HG03097 (cell line): Measurements from ENCODE around the gene ACOT7.
"Not testable (repeated sequence)": the region's sequence is repeated elsewhere in the genome, so short reads cannot be mapped to it uniquely, and the experiment has no call there.

ENCODE experiments used
- ATAC-seq: cut with Tn5 transposase; IDR thresholded peaks from one replicate; pipeline ENCODE4 v1.9.1; 2021; ENCODE audit not compliant: unreplicated experiment, low FRiP score

Gene ACOT7, protein sequence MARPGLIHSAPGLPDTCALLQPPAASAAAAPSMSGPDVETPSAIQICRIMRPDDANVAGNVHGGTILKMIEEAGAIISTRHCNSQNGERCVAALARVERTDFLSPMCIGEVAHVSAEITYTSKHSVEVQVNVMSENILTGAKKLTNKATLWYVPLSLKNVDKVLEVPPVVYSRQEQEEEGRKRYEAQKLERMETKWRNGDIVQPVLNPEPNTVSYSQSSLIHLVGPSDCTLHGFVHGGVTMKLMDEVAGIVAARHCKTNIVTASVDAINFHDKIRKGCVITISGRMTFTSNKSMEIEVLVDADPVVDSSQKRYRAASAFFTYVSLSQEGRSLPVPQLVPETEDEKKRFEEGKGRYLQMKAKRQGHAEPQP

DNA sequence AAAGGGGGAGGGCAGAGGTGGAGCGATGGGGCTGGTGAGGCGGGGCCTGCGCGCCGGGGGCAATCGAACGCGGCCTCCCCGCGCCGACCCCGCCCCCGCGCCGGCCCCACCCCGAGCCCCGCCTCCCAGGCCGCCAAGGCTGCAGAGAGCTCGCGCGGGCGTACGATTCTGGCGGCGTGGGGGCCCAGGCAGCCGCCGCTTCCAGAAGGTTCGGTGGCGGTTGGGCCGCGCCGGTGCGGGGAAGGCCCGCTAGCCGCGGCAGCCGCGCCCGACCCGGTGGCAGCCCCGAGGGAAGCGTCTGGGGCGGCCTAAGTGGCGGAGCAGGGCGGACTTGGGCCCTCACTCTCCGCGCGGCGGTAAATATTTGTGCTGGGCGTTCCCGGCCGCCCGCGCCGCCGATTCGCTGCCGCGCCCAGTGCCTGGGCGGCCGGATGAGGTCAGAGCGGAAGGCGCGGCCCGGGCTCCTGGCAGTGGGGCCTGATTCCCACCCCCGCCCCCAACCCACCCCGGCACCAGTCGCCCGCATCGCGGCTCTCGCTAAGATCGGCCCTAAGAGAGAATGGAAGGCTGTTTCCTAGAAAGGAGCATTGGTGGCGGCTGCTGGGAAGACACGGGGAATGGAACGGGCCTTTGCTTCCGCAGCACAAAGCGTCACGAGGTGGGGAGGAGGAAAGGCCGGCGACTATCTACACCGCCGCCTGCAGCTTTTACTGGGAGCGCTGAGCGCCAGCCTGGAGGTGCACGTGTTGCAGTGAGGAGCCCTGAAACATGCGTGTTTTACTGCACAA, at the start of gene ACOT7:
ACOT7 (minus strand) TSS at position 368 of the 788 bp plus-strand sequence. CDS start 368 bp downstream, outside the sequence.
- ATAC-seq: peak; percentile 76

DNA sequence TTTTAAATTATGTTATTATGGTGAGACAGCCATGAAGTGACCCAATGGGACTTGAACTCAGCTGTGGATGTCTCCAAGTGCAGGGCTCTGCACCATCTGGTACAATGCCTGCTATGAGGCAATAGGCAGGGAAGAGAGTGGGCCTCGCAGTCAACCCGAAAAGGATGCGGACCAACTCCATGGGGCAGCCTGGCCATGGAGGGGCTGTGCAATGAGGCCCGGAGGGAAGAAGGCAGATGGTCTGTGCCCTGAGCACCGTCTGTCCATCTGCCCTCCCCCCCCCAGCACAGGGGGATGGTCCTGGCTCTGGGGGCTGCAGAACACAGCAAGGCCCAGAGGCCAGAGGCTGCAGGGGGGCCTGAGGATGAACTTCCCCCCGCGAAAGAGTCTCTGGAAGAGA, 48.0 kb upstream of the ACOT7 start:
- ATAC-seq: no peak

DNA sequence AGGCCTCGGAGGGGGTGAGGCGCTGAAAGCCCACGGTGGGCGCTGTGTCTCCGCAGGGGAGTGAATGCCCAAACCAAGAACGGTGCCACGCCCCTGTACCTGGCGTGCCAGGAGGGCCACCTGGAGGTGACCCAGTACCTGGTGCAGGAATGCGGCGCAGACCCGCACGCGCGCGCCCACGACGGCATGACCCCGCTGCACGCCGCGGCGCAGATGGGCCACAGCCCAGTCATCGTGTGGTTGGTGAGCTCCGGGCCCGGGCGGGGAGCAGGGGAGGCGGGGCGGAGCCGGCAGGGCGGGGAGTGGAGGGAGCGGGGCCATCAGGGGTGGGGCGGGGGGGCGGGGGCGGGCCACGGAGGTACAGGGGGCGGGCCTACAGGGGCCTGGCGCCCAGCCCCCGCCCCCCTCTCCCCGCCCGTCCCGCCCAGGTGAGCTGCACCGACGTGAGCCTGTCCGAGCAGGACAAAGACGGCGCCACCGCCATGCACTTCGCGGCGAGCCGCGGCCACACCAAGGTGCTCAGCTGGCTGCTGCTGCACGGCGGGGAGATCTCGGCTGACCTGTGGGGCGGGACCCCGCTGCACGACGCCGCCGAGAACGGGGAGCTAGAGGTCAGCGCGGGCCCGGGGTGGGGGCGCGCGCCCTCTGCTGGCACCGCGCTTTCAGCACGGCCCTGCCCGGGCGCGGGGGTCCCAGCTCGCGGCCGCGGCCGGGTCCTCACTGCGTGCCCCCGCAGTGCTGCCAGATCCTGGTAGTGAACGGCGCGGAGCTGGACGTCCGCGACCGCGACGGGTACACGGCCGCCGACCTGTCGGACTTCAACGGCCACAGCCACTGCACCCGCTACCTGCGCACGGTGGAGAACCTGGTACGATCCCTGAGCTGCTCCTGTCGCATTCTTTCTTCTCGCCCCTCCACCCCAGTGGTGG, 46.9 kb upstream of the ACOT7 start:
- ATAC-seq: no peak

DNA sequence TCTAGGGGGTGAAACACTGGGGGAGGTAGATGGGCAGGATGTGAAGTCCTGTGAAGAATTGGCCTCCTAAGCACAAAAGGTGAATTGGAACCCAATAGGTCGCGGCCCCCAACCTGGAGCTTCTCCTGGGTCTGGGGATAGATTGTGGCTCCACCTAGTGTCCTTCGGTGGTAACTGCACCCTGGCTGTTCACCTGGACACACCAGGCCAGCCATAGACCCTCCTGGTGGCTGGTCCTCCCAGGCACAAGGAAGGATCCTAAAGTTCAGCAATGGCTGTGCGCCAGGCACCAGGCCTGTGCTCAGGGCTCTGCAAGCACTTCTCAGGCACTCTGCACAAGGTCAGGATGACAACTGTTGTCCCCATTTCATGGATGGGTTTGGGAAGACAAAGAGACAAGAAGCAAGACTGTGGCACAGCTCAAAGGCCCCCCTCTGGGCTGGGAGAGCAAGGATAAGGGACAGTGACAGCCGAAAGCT, 44.5 kb upstream of the ACOT7 start:
- ATAC-seq: no peak

DNA sequence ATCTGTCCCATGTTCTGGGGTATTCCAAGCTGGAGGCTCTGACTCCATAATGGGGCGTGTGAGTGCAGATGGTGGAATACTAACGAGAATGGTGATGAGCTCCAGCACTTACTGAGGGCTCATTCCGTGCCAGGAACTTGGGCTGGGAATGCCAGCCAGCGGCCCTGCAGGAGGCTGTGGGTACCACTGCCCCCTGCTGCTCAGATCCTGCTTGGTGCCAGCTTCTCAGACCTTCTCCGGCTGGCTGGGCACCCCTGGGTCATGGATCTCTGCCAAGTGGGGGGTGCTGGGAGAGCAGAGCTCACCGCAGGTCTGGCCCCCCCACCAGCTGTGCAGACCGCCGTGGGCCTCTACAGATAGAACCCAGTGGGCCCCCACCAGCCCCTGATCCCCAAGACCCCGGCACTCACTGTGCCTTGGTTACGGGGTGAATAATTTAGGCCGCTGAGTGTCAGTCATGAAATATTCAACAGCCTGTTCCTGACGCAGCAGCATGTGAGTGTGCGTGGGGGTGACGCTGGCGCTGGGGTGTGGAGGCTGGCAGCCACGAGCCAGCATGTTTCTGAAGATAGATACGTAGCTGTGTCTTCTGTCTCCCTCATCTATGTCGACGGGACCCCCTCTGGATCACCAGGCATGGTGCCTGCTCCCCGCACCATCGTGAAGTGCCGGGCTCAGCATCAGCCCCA, 43.6 kb upstream of the ACOT7 start:
- not testable (repeated sequence) for ATAC-seq

DNA sequence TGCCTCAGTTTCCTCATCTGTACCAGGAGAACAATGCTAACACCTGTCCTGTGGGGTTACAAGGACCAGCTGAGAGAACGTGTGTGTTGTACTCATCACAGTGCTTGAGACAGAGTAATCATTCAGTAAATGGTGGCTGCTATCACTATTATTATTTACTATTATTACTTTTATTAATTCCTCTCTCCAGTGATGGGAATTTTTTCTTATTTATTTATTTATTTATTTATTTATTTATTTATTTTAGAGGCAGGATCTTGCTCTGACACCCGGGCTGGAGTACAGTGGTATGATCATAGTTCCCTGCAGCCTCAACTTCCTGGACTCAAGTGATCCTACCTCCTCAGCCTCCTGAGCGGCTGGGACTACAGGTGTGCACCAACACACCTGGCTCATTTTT, 42.7 kb upstream of the ACOT7 start:
- ATAC-seq: not testable (repeated sequence)

DNA sequence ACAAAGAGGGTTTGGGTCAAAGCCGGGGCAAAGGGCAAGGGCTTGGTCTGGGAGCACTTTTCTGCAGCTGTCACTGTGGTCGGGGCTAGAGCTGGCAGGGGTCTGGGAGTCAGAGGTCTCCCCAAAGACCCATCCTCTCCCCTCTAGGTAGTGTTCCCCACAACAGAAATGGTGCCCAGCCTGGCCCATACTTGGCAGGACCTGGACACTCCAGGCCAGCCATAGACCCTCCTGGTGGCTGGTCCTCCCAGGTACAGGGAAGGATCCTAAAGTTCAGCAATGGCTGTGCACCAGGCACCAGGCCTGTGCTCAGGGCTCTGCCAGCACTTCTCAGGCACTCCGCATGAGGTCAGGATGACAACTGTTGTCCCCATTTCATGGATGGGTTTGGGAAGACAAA, 42.0 kb upstream of the ACOT7 start:
- ATAC-seq: no peak

DNA sequence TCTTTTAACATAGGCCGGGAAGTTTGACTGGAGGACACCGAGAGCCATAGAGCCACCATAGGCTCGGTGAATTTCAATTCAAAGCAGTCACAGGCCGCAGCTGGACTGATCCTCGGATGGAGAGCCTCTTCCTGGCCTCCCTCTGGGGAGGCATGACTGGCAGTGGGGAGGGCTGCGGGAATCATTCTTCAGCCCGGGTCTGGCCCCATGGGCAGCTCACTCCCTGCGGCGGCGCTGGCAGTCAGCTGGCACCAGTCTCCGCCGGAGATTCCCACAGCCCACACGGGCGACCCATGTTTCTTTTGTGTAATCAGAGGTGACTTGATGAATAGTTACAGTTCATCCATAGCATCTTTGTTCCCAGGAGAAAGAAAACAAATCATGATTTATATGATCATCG, 41.6 kb upstream of the ACOT7 start:
- ATAC-seq: no peak

DNA sequence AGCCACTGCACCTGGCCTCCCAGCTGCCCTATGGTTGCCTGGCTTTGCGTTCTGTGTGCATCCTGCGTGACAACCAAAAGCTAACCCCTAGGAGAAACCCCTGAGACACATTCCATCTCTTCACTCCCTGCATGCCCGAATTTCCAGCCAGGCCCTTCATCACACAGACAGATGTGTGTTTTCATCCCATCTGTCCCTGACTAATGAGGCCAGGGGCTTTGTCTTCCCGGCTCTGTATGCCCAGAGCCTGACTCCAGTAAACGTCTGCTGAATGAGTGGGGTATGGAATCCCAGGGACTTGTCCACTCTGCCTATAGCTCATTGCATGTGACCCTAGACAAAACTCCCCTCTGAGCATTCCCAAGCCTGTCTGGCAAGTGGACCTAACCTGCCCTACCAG, 40.6 kb upstream of the ACOT7 start:
- no peak for ATAC-seq

DNA sequence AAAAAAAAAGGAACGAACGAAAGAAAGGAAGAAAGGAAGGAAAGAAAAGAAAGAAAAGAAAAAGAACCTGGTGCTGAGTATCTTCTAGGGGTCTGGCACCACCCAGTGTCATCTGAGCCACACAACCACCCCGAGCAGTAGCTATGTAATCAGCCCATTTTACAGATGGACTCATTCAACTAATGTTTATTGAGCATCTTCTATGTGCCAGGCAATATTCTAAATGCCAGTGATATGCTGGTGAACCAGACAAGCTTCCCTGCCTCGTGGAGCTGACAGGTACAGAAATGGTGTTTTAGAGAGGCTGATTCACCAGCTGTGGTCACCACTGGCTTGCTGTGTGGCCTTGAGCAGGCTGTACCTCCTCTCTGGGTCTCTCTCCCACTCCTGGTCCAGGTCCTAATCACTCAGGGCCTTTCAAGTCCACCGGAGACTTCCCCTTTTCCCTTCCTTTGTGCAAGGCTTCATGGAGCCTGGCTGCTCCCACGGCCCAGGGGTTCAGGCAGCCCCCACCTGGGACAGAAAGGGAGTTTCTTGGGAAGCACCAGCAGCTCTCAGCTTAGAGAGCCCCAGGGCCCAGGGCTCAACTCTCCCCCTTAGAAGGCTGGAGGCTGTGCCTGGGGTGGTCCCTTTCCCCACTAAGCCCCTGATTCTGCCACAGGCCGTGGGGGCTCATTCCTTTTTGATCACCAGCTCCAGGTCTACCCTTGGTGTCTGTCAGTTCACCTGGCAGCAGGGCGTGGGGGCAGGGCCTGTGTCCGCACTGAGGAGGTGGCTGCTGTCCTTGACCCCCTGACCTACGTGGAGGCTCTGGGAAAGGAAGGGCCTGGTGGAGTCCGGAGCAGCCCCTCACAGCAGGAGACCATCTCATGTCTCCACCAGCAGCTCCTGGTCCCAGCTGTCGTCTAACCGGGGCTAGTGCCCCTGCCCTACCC, 38.3 kb upstream of the ACOT7 start:
- not testable (repeated sequence) for ATAC-seq

DNA sequence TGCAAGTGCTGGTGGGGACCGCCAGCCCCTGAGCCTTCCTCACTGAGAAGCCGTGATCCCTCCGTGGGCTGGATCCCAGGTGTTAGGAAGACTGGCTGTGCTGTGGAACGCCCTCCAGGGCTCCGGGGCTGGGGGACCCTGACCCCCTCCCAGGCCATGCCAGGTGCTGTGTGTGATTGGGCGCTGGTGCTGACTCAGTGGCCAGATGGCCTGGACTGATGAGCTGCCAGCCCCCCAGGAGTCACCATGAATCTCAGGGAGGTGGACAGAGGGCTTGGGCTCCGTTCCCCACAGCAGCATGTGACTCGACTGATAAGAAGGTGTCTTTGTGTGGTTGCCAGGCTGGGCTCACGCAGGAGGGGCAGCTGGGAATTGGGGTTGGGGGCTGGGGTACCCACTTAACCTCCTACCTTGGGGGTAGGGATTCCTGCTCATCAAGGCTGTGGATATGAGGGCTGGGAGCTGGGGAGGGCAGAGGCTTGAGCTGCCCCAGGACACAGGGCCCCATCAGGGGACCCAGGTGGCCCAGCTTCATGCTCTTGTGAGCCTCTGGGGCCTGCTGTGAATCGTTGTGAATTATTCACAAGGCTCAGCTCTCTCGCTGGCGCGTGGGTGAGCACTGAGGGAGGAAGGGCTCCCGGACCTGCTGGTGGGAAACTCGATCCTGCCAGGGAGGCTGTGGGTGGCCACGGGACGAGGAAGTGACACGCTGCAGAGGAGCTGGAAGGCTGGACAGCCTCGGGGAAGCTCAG, 36.3 kb upstream of the ACOT7 start:
- not testable (repeated sequence) for ATAC-seq

DNA sequence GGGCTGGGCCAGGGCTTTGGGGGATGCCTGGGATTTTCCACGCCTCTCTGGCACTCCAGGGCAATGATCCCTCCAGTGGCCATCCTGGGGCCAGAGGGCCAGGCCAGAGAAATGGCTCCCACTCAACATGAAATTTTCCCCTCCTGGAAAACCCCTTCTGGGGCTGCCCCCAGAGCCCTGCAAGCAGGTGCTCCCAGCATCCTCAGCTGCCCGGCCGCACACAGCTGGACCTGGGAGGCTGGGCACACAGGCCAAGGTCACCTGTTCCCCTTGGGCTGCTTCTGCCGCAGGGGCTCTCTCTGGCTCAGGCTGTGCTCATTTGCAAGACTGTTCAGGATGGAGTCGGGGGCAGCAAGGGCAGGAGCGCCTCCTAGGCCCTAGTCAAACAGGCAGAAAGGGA, 34.9 kb upstream of the ACOT7 start:
- ATAC-seq: not testable (repeated sequence)

DNA sequence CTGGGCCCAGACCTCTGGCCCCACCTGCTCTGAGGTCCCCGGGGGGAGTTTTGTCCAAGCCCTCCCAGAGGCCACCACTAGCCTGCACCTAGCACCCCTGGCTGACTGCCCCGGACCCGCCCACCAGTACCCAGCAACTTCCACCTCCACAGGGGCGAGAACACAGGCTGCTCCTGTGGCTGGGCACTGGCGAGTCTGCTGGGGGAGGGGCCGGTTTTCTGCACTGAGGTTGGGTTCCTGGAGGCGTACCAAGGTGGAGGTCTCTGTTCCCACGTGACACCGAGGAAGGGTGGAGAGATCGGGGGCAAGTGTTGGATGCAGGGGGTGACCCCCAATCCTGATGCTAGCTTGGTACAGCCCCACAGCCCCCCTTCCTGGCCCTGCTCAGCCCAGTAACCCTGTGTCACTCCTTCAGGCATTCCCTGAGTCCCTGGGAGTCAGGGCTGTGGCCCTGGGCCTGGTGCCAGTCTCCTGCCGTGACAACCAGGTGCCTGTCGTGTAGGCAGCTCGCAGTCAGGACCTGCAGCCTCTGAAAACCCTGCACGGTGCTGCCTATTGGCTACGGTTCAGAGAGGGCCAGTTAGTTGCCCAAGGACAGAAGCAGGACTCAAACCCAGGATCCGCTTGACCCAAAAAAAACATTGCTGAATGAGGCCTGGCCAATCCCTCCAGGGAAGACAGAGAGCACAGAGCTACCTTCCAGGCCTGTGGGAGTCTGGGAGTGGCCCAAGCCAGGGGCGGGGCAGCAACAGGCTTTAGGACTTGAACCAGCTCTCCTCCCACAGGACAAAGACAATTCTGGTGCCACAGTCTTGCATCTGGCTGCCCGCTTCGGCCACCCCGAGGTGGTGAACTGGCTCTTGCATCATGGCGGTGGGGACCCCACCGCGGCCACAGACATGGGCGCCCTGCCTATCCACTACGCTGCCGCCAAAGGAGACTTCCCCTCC, 34.1 kb upstream of the ACOT7 start:
- ATAC-seq: no peak

DNA sequence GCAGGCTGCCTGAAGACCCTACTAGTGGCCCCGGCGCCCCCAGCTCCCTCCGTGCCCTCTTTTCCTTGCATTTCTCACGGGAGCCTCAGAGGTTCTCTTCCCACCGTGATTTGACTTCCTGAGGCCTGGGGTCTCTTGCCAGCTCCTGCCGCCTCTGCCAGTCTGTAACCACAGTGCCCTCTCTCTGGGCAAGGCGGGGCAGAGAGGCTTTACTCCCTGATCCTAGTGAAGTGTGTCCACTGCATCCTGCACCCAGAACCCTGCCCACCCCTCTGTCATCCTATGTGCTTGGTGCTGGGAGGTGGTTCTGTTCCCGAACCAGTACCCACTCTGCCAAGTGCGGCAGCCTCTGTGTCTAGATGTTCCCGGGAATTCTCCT, 33.4 kb upstream of the ACOT7 start:
- no peak for ATAC-seq

DNA sequence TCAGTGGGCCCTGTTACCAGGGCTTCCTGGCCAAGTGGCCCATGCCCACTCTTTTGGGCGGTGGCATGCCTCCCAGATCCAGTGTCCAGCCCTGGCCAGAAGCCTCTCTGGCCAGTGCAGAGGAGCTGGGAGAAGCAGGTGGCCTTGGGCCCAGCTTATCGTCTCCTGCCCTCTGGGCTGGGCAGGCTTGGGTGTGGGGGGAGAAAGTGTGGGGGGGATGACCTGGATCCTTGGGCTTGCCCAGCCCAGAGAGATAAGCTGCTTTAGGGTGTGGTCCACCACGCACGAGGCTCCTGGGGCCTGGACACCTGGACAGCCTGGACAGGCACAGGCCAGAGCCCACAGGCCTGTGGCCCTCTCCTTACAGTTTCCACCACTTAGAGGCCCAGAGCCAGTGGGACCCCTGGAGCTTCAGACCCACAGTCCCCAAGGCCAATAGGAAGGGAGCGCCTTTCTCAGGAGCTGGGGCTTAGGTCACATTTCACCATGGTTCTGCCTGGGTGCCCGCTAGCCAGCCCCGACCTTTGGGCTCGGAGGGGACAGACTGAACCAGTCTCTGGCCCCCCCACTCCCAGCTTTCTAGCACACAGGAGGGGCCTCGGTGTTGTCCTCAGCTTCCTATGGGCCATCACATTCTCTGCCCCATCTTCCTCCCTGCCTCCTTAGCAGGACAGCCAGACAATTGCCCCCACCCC, 32.9 kb upstream of the ACOT7 start:
- no peak for ATAC-seq

DNA sequence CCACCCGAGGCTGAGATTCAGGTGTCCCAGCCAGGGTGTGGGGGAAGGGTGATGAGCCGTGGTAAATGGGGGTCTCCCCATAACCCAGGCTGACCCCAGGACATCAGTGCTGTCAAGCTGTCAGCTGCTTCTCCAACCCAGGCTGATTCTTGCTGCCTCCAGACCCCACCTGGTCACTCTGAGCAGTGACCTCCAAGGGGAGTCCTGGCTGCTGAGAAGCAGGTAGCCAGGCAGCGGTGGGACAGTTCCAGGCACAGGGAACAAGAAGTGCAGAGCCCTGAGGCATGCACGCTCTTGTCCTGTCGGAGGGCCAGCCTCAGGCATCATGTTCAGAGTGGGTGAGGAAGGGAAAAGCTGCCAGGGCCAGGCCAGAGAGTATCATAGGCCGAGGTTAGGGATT, 32.1 kb upstream of the ACOT7 start:
- ATAC-seq: no peak
